GM19025 (cell line): ENCODE results near the gene MDP1.
A peak's percentile ranks its signal among the peaks of the same experiment; 100 is the strongest.
"Not testable (repeated sequence)": the region's sequence is repeated elsewhere in the genome, so short reads cannot be mapped to it uniquely, and the experiment has no call there.

Experiments
- ATAC-seq: cut with Tn5 transposase; IDR thresholded peaks from one replicate; pipeline ENCODE4 v1.9.1; 2021; ENCODE audit warnings: mild to moderate bottlenecking, low read depth, moderate library complexity; ENCODE audit not compliant: unreplicated experiment

MDP1 gene

DNA sequence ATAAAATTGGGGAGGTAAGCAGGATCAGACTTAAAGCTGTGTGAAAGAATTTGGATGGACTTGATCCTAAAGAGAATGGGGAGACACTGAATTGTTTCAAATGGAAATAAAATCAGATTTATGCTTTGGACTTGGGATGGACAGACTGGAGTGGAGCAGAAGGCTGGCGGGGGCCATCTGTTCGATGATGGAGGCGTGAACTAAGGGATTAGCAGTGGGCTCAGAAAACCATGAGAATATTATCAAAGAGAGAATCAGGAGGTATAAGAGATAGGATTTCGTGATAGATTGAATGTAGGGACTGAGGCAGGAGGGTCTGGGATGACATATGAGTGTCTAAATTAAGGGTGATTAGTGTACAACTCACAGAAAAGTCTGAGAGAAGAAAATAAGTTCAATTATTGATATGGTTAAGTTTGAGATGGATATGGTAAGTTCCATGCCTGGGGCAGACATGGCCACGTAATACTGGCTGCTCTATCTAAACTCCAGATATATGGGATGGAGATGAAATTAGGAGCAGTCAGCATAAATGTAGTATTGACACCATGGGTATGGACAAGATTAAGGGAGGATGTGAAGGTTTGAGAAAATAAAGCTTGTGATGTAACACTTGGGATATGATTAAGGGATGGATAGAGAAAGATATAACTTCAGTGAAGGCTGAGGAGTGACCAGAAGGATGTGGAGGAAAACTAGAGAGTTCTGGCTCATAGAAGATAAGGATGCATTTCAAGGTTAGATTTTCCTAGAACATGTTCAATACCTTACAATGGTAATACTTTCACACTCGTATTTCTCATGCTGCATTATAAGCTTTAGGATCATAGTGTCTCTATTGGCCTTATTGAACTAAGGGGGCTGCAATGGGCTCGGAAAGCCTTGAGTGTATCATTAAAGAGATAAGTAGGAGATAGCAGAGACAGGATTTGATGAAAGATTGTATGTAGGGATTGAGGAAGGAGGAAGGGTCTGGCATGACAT lies 11.4 kb downstream of the MDP1 start:
- ATAC-seq, result no peak

DNA sequence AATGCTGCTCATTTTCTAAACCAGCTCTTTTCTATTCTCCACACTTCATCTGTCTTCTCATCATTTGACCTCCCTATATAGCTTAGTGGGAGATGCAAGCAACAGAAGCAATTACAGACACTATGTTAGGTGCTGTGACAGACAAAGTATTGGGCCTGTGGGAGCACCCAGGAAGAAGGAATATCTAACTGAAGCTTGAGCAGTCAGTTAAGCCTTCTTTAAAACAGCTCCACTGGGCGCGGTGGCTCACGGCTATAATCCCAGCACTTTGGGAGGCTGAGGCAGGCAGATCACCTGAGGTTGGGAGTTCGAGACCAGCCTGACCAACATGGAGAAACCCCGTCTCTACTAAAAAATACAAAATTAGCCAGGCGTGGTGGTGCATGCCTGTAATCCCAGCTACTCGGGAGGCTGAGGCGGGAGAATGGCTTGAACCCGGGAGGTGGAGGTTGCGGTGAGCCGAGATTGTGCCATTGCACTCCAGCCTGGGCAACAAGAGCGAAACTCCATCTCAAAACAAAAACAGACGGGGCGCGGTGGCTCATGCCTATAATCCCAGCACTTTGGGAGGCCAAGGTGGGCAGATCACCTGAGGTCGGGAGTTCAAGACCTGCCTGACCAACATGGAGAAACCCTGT lies 12.5 kb downstream of the MDP1 start:
- not testable (repeated sequence) for ATAC-seq

DNA sequence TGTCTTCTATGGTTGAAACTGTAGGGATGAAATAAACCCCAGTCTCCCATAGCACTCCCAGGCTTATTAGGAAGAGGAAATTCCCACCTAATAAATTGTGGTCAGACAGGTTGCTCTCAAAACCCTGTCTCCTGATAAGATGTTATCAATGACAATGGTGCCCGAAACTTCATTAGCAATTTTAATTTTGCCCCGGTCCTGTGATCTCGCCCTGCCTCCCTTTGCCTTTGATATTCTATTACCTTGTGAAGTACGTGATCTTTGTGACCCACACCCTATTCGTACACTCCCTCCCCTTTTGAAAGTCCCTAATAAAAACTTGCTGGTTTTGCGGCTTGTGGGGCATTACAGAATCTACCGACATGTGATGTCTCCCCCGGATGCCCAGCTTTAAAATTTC lies 13.3 kb downstream of the MDP1 start:
- ATAC-seq, result not testable (repeated sequence)

DNA sequence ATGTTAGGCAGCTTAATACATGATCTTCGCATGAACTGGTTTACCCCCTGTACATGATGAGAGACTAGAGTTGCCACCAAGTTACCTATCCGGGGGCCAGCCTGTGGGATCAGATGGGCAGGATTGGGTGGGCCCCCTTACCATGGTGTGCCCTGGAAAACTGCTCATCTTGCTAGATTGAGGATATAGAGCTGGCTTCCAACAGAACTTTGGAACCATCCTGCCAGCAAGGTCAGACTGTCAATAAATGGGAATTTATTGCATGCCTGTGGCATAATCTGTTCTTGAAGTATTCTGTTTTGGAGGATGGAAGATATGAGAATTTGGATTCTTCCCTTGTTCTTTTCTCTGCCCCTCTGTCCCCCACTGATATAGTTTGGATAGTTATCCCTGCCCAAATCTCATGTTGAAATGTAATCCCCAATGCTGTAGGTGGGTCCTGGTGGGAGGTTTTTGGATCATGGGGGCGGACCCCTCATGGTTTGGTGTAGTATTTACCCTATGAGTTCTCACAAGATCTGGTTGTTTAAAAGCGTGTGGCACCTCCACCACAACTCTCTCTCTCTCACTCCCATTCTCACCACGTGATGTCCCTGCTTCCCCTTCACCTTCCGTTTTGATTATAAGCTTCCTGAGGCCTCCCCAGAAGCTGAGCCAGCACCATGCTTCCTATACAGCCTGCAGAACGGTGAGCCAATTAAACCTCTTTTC lies 16.9 kb downstream of the MDP1 start:
- no peak for ATAC-seq

DNA sequence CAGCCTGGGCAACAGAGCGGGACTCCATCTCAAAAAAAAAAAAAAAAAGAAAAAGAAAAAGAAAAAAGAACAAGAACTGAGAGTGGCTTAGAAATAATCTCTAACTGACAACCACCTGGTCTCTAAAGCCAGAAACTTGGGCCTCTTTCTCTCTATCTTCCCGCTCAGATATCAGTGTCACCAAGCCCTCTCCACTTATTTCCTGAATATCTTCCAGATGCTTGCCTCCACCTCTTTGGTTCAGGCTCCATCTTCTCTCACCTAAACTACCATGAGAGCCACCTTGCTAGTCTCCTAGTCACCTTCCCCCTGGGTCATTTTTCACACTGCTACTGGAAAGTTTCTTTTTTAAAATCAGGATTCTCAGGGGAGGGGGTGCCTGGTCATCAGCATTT lies 18.8 kb downstream of the MDP1 start:
- no peak for ATAC-seq

DNA sequence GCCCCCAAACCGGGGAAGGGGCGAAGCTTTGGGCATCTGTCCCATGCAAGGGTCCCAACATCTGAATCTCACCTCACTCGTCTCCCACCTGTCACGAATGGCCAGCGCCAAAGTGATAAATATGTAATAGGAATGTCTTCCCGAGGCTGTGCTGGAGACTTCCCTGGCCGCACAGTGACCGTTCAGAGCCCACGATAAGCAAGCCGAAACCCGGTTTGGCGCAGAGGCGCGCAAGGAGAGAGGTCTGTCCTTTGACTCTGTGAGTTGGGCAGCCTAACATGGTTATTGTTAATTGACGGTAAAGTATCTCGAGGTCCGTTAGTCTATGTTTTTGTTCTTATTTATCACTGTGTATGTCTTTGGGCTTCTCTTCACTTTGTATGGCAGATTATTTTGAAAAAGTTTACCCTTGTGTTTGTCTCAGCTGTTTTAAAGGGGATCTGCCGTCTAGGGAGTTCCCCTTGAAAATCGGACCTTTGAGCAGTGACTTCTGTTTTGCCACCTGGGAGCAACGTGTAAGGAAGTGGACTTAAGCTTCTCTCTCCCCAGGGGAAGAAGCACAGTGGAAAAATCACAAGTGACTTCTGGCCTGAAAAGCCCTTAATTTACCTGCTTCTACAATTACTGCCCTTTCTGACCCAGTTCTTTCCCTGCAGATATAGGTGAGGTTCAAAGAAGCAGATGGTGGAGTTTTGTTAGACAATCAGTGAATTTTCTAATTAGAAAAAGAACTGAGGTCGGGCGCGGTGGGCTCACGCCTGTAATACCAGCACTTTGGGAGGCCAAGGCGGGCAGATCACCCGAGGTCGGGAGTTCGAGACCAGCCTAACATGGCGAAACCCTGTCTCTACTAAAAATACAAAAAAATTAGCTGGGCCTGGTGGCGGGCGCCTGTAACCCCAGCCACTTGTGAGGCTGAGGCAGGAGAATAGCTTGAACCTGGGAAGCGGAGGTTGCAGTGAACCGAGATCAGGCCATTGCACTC lies 19.5 kb downstream of the MDP1 start:
- peak; percentile 11 for ATAC-seq

DNA sequence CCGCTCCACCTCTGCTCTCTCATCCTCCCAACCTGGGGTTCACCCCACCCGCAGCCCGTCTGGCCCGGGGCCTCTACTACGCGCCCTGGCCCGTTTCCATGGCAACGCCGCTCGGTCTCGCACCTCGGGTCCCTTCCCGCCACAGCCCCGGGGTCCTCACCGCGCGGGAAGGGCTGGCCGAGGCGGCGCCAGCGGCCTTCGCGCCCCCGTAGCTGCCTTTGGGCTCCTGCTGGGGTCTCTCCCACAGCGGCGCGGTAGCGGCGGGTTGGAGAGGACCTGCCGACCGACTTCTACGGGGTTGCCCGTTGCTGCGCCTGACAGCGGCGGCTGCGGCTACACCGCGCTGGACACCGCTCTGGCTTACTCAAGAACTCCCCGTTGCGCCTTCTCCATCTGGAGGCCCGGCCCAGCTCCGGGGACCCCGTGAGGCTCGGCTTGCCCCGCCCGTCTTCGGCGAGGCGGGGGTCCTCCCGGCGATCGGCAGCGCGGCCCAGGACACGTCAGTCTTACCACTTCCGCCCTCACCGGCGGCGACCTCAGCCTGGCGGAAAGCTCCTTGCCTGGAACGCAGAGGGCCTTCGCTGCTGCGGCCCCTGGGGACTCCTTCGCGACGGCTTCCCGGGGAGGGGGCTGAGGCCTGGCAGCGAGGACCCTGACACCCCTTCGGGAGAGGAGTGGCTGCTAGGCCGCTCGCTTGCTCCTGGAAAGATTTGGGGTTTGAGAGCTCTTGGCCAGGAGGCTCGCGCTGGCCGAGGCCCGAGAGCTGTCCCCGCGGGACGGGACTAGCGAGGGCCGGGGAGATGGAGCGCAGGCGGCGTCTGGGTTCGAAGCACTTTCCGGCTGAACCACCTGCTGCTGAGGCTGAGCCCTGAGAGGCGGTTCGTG lies 20.4 kb downstream of the MDP1 start, which contains the start of gene TM9SF1:
Gene TM9SF1 (minus strand): TSS at position 256 of the 885 bp plus-strand sequence. CDS start 422 bp downstream, outside the sequence.
- ATAC-seq, result peak; percentile 86

DNA sequence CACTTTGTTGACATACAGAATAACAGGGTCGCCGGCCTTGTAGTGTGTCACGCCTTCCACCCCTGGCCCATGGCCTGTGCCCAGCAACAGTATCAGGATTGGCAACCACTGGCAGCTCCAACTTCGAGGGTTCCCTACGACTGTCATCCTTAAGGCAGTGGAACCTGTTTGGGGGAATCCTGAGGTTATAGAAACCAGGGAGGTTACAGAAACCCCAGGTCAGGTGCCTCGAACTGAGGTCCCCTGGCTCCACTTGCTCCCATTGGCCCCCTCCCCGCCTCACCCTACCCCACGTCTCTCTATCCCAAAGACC lies 21.0 kb downstream of the MDP1 start:
- no peak for ATAC-seq

DNA sequence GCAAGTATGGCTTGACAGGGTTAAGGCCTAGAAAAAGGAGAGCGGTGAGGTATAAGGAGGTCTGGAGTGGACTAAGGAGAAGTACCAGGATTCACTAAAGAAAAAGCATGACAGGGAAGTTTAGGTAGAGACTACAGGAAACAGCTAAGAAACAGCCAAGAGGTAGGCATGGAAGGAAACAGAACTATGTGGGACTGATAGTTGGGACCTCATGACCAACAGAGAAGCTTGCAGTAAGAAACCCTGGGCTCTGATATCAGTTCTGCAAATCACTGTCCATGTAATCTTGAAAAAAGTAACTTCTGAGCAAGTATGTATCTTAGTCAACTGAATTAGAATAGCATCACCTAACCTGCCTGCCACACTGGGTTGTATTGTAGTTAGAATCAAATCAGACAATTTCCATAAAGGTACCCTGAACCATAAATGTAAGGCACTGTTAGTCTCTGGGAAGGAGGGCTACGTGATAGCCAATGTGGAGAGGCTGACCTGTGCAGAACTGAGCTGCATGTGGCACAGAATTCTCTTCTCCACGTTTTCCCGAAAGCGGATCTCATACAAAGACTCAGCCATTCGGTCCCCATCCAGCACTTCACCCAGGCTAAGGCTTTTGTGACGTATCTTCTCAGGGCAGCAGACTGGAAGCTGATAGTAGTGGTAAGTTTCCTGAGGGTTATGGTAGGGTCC lies 21.5 kb downstream of the MDP1 start:
- no peak for ATAC-seq

DNA sequence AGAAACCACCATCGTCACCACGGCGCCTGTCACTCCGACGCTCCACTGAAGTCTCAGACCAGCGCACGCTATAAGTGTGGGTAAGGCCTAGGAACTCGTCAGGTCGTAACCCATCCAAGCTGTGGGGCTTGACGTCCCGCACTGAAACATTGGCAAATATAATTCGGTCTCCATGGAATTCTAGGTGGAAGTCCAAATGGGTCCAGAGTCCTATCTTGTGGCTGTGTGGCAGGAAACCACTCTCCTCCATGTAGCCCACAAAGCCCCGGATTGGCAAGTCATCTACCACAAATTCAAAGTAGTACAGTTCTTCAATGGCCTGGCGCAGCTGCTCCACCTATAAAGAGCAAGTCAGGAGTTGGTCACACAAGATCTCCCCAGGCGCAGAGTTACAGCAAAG lies 22.9 kb downstream of the MDP1 start:
- no peak for ATAC-seq

DNA sequence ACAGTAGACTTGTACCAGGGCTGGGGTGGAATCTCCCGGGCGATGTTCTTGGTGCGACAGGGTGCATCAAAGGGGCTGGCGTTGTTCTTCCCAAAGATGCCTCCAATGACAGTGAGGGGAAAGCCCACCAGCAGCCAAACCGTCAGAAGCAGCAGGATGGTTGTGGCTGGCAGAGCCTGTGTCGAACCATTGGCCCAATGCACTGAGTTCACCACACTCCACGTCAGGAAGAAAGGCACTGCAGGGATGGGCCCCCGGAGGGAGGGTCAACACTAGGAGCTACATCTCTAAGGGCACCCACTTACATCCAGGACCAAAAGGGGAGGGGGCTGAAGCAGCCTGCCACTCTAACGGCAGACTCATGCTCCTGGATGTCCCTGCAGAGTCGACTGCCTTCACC lies 25.4 kb downstream of the MDP1 start:
- no peak for ATAC-seq

DNA sequence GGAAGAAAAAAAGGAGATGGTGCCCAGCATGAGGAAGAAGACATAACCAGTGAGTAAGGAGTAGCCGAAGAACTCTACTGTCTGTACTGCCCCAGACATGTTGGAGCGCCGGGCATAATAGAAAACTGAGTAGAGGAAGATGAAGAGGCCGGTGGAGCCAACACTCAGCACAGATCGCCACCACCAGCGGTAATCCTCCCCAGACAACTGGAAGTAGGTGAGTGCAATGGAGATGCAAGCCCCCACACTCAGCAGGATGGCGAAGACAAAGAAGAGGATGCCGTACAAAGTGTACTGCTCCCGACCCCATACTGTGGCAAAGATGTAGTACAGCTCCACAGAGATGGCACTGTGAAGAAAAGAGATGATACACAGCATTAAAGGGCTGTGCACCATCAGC lies 26.4 kb downstream of the MDP1 start:
- no peak for ATAC-seq

DNA sequence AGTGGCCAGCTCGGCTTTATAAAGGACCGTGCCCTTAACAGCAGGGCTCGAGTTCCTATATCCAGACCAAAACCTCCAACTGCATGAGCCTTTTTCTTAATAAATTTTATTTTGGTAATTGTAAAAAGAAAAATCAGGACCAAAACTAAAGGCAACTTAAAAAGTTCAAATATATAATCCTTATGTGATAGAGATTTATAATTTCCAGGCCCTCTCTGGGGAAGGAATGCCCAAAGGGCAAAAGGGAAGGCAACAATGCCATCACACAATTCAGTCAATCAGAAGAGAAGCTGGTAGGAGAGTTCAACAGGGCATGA lies 26.8 kb downstream of the MDP1 start:
- no peak for ATAC-seq

DNA sequence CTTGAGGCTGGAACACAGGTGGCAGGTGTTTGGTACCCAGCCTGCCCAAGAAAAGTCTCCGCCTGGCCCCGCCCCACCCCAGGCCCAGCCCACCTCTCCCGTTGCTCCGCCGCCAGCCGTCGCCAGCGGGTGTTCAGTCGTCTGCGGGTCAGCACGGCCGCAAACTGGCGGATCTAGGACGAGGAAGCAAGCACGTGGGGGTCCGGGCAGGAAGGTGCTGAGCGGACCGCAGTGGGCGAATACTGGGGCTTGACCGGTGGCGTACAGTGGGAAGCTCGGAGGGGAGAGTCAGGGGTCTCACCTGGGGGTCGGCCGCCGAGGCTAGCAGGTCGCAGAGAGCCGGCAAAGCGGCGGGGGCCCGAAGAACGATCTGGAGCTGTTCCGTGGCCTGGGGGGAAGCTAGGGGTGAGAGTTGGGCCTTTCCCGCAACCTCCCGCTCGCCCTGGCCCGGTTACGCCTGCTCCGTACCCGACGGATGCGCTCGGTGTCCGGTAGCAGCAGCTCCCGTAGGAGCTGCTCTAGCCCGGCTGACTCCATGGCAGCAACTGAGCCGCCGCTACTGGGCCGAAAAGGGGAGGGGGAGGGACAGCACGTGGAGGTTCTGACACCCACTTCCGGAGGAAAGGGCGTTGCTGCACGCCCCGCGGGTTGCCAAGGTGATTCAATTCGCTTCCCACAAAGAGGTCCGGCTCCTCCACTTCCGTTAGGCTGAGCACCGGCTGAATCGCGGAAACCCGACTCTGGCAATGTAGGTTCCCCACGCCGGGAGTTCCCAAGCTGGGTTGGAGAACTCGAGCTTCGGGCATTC lies 27.4 kb downstream of the MDP1 start, which contains the start of gene IPO4:
Gene IPO4 (minus strand): TSS at position 566 of the 808 bp plus-strand sequence. CDS start 29 bp downstream, at position 537.
- ATAC-seq, result peak; percentile 92

DNA sequence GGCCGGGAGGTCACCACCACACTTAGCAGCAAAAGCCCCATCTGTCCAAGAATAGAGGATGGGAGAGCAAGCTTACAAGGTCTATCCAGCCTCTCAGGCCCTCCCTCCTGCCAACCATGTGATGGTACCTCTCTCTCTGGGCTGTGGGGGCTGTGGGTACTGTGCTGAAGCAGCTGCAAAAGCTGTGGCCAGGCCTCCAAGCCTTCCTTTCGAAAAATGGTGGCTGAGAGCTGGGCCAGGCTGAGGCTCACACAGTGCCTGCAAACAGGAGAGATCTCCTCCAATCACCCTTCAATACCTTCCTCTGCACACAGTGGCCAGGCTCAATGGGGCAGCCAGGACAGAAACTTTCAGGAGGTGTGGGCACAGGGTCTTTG lies 28.3 kb downstream of the MDP1 start:
- ATAC-seq, result no peak

DNA sequence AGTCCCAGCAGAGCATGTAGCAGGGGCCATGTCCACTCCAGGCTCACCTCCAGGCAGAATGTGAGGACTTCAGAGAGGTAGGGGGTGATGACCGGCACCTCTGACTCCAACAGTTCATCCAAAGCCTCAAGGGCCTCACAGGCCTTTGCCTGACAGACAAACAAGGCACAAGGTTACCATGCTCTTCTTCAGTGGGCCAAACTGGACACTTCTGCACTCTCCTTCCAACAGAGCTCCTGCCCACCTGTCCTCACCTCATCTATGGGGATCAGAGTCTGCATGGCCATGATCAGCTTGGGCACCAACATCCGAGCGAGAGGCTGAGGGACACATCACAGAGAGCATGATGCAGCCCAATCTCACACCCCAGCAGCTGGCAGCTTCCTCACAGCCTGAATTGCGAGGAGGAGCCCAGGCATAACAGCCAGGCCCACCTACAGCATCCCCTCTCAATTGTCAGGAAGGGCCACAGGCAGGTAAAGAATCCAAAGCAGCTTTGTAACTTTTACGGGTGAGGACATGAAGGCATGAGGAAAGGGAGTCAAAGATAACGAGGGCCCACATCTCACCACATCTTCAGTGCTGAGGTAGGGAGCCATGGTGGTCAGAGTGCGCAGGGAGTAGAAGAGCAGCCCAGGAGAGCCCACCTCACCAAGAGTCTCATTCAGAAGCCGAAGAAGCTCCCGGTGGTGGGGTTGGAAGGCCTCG lies 28.9 kb downstream of the MDP1 start:
- no peak for ATAC-seq

DNA sequence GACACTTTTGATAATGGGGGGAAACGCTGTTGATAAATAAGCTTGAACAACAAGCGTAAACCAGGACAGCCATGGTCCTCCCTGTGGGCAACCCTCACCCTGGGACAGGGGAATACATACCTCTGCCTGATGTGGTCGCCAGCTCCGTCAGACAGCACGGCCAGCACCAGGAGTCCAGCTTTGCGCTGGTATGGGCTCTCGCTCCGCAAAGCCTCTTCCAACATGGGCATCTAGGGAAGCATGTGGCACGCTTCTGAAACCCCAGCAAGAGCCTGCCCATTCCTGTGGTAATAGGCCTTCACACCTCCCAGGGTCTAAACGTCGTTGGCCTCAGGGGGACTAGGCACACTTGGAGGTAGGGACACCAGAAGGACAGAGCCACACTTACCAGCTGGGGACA lies 30.1 kb downstream of the MDP1 start:
- ATAC-seq, result no peak
